Activated CD4-positive, alpha-beta T cell treated with anti-CD3 and anti-CD28 coated beads for 36 hours (primary cell): ENCODE measurements around the gene PDE10A. TPM values are rescaled to one million over a fixed set of nuclear protein-coding genes. Genes with fewer than 3 reads are reported as not detected.

Source experiments
- ATAC-seq: fragments of 200-7000 bp; cut with Tn5 transposase; one replicate; pipeline ENCODE4 v1.10.0; 2021; ENCODE audit warnings: mild to moderate bottlenecking, moderate library complexity
- CTCF ChIA-PET: fragments of 350-600 bp; sonication (Branson Sonifier 250); formaldehyde crosslinking; loops from one replicate; lab custom pipeline; 2021; ENCODE audit warnings: antibody characterized with exemption; lab: Charles Lee
- POLR2A ChIA-PET: fragments of 350-600 bp; sonication (Branson Sonifier 250); formaldehyde crosslinking; loops from one replicate; lab custom pipeline; 2021; ENCODE audit warnings: antibody characterized with exemption, inconsistent platforms; lab: Charles Lee
- DNase-seq: peaks from one replicate; pipeline ENCODE4 v3.0.0-alpha.2; 2020
- H3K27ac Mint-ChIP-seq: one replicate; pipeline ENCODE4 v1.8.0; 2021; ENCODE audit warnings: mixed read lengths
- H3K27me3 Mint-ChIP-seq: one replicate; pipeline ENCODE4 v1.8.0; 2021; ENCODE audit warnings: mixed read lengths
- H3K36me3 Mint-ChIP-seq: one replicate; pipeline ENCODE4 v1.8.0; 2021; ENCODE audit warnings: low read depth, mixed read lengths
- H3K4me1 Mint-ChIP-seq: one replicate; pipeline ENCODE4 v1.8.0; 2021; ENCODE audit warnings: mixed read lengths
- H3K4me3 Mint-ChIP-seq: one replicate; pipeline ENCODE4 v1.8.0; 2021; ENCODE audit warnings: mild to moderate bottlenecking, moderate library complexity, mixed read lengths
- H3K9me3 Mint-ChIP-seq: one replicate; pipeline ENCODE4 v1.8.0; 2021; ENCODE audit warnings: low read depth, mixed read lengths
- intact Hi-C, 2 experiments: fragments of 100-400 bp; cut with DNase I in 1 of 2; cut with micrococcal nuclease in 1 of 2; formaldehyde crosslinking; loops; one replicate each; pipeline versions ENCODE4 v1.14.2 to v1.15.1; 2022 to 2024; cut with DNase I, micrococcal nuclease
- total RNA-seq, 2 experiments: library from RNA; stranded (reverse); gene quantifications; one replicate each; pipeline ENCODE4 v1.2.3, GENCODE V29; 2021

PDE10A gene
- total RNA-seq, 2 experiments from 2014 or later: not detected

GRCh38 chr6:165661664-165662025, 1.4 kb downstream of the PDE10A start:
- Mint-ChIP-seq H3K27me3 (peaks cover 39% of the 10 kb centered on the region), H3K4me3 (no peak overlapping the region), H3K9me3 (no peaks in the 10 kb centered on the region), H3K36me3 (no peaks in the 10 kb centered on the region), H3K4me1 (no peaks in the 10 kb centered on the region), H3K27ac (no peak overlapping the region)
- ChIA-PET POLR2A (no interaction called here), CTCF (no interaction called here)
- intact Hi-C loops: loop anchor here in 1 of 2 experiments (2.0 to 10.0 kb wide), 3 partner anchors 193 to 507 kb away; no protein-coding TSS in a partner anchor
- ATAC-seq (no peak), DNase-seq (no peak)

- Mint-ChIP-seq H3K4me3 (no peak overlapping the region), H3K4me1 (no peaks in the 10 kb centered on the region), H3K27ac (no peak overlapping the region), H3K36me3 (no peaks in the 10 kb centered on the region), H3K27me3 (peaks cover 36% of the 10 kb centered on the region), H3K9me3 (no peaks in the 10 kb centered on the region)
- intact Hi-C loops: loop anchor here in 1 of 2 experiments (10.0 kb wide), 2 partner anchors 194 to 344 kb away; no protein-coding TSS in a partner anchor
- peak; percentile 16 for ATAC-seq
- ChIA-PET POLR2A (no interaction called here), CTCF (no interaction called here)
- DNase-seq: no peak
These were observed 2.0 kb downstream of the PDE10A start for GRCh38 chr6:165660857-165661663.

GRCh38 chr6:165659945-165660856, 2.8 kb downstream of the PDE10A start:
- DNase-seq: no peak
- no peaks in the 10 kb centered on the region for H3K36me3 Mint-ChIP-seq
- H3K27ac Mint-ChIP-seq: no peak overlapping the region
- H3K4me3 Mint-ChIP-seq: no peak overlapping the region
- intact Hi-C loops: loop anchor here in 1 of 2 experiments (10.0 kb wide), 2 partner anchors 195 to 345 kb away; no protein-coding TSS in a partner anchor
- no peaks in the 10 kb centered on the region for H3K4me1 Mint-ChIP-seq
- ATAC-seq: no peak
- ChIA-PET POLR2A (no interaction called here), CTCF (no interaction called here)
- H3K27me3 Mint-ChIP-seq: peaks cover 33% of the 10 kb centered on the region
- no peaks in the 10 kb centered on the region for H3K9me3 Mint-ChIP-seq

- no peaks in the 10 kb centered on the region for H3K4me1 Mint-ChIP-seq
- H3K4me3 Mint-ChIP-seq: no peak overlapping the region
- ChIA-PET CTCF (interaction anchor here (0.6 kb wide), 1 partner anchor 23 kb away, joined by 3 read pairs; no protein-coding TSS in a partner anchor), POLR2A (no interaction called here)
- H3K36me3 Mint-ChIP-seq: no peaks in the 10 kb centered on the region
- DNase-seq (no peak), ATAC-seq (no peak)
- intact Hi-C loops: no loop called here
- no peaks in the 10 kb centered on the region for H3K9me3 Mint-ChIP-seq
- H3K27ac Mint-ChIP-seq: no peak overlapping the region
- H3K27me3 Mint-ChIP-seq: peaks cover 21% of the 10 kb centered on the region
These were observed 4.5 kb downstream of the PDE10A start for GRCh38 chr6:165658395-165659058.

- Mint-ChIP-seq H3K27me3 (peaks cover 17% of the 10 kb centered on the region), H3K4me1 (no peaks in the 10 kb centered on the region), H3K27ac (no peak overlapping the region), H3K36me3 (no peaks in the 10 kb centered on the region), H3K9me3 (no peaks in the 10 kb centered on the region), H3K4me3 (no peak overlapping the region)
- DNase-seq (no peak), ATAC-seq (no peak)
- POLR2A ChIA-PET: no interaction called here
- CTCF ChIA-PET: no interaction called here
- intact Hi-C loops: no loop called here
These were observed 5.7 kb downstream of the PDE10A start for GRCh38 chr6:165657325-165657680.

GRCh38 chr6:165656581-165657324, 6.3 kb downstream of the PDE10A start:
- no peak overlapping the region for H3K27ac Mint-ChIP-seq
- peaks cover 17% of the 10 kb centered on the region for H3K27me3 Mint-ChIP-seq
- H3K36me3 Mint-ChIP-seq: no peaks in the 10 kb centered on the region
- POLR2A ChIA-PET: no interaction called here
- CTCF ChIA-PET: no interaction called here
- H3K4me1 Mint-ChIP-seq: no peaks in the 10 kb centered on the region
- DNase-seq: no peak
- ATAC-seq: no peak
- H3K9me3 Mint-ChIP-seq: no peaks in the 10 kb centered on the region
- no peak overlapping the region for H3K4me3 Mint-ChIP-seq
- intact Hi-C loops: no loop called here

- CTCF ChIA-PET: no interaction called here
These were observed 7.8 kb downstream of the PDE10A start for GRCh38 chr6:165655191-165655590.

GRCh38 chr6:165654144-165654543, 8.9 kb downstream of the PDE10A start:
- Mint-ChIP-seq H3K36me3 (no peaks in the 10 kb centered on the region), H3K9me3 (no peaks in the 10 kb centered on the region), H3K4me3 (no peak overlapping the region), H3K4me1 (no peaks in the 10 kb centered on the region), H3K27ac (no peak overlapping the region), H3K27me3 (peaks cover 9% of the 10 kb centered on the region)
- intact Hi-C loops: no loop called here
- ATAC-seq: no peak
- DNase-seq: no peak
- ChIA-PET POLR2A (no interaction called here), CTCF (no interaction called here)

More at GRCh38 chr6:165655191-165655590, 7.8 kb downstream of the PDE10A start:
- intact Hi-C loops: no loop called here
- Mint-ChIP-seq H3K36me3 (no peaks in the 10 kb centered on the region), H3K27ac (no peak overlapping the region), H3K27me3 (peaks cover 17% of the 10 kb centered on the region), H3K4me3 (no peak overlapping the region), H3K4me1 (no peaks in the 10 kb centered on the region), H3K9me3 (no peaks in the 10 kb centered on the region)
- no peak for DNase-seq
- ATAC-seq: no peak
- POLR2A ChIA-PET: no interaction called here

GRCh38 chr6:165653607-165654006, 9.4 kb downstream of the PDE10A start:
- Mint-ChIP-seq H3K4me3 (no peak overlapping the region), H3K36me3 (no peaks in the 10 kb centered on the region), H3K27me3 (peaks cover 6% of the 10 kb centered on the region), H3K9me3 (no peaks in the 10 kb centered on the region), H3K27ac (no peak overlapping the region), H3K4me1 (no peaks in the 10 kb centered on the region)
- POLR2A ChIA-PET: no interaction called here
- CTCF ChIA-PET: no interaction called here
- no peak for DNase-seq
- intact Hi-C loops: no loop called here
- no peak for ATAC-seq

GRCh38 chr6:165653196-165653595, 9.8 kb downstream of the PDE10A start:
- intact Hi-C loops: no loop called here

GRCh38 chr6:165652766-165653165, 10.3 kb downstream of the PDE10A start:
- CTCF ChIA-PET: no interaction called here
- Mint-ChIP-seq H3K9me3 (no peaks in the 10 kb centered on the region), H3K27me3 (peaks cover 2% of the 10 kb centered on the region), H3K4me1 (no peaks in the 10 kb centered on the region), H3K4me3 (no peak overlapping the region), H3K36me3 (no peaks in the 10 kb centered on the region), H3K27ac (no peak overlapping the region)
- POLR2A ChIA-PET: no interaction called here
- no peak for ATAC-seq
- intact Hi-C loops: no loop called here
- DNase-seq: no peak

More at GRCh38 chr6:165653196-165653595, 9.8 kb downstream of the PDE10A start:
- Mint-ChIP-seq H3K4me3 (no peak overlapping the region), H3K4me1 (no peaks in the 10 kb centered on the region), H3K27ac (no peak overlapping the region), H3K36me3 (no peaks in the 10 kb centered on the region), H3K9me3 (no peaks in the 10 kb centered on the region), H3K27me3 (peaks cover 5% of the 10 kb centered on the region)
- DNase-seq: no peak
- ChIA-PET POLR2A (no interaction called here), CTCF (no interaction called here)
- ATAC-seq: no peak
